Muscle layer of duodenum (tissue), 2 donors: ENCODE results near the gene CLEC4F.

Source experiments
- H3K27ac ChIP-seq: one replicate; pipeline ENCODE4 v1.7.0; 2013; ENCODE audit warnings: mild to moderate bottlenecking, low read length
- H3K27me3 ChIP-seq: one replicate; pipeline ENCODE4 v1.7.0; 2013; ENCODE audit warnings: low read depth, mild to moderate bottlenecking, control low read depth, low read length
- H3K36me3 ChIP-seq, 2 donors: one replicate each; pipeline ENCODE4 v1.7.0; 2013; ENCODE audit warnings: low read length in 2 of 2, control low read depth in 1 of 2, mild to moderate bottlenecking in 1 of 2; ENCODE audit not compliant: insufficient read depth in 2 of 2, control insufficient read depth in 1 of 2
- H3K4me1 ChIP-seq, 2 donors: one replicate each; pipeline ENCODE4 v1.7.0; 2013; ENCODE audit warnings: low read length in 2 of 2, mild to moderate bottlenecking in 2 of 2, control low read depth in 1 of 2, moderate library complexity in 1 of 2; ENCODE audit not compliant: insufficient read depth in 2 of 2, control insufficient read depth in 1 of 2
- H3K4me3 ChIP-seq, 2 donors: one replicate each; pipeline ENCODE4 v1.7.0; 2013; ENCODE audit warnings: low read length in 2 of 2, low read depth in 1 of 2, mild to moderate bottlenecking in 1 of 2
- H3K9me3 ChIP-seq, 2 donors: one replicate each; pipeline ENCODE4 v1.7.0; 2013; ENCODE audit warnings: low read length in 2 of 2, control low read depth in 1 of 2, mild to moderate bottlenecking in 1 of 2; ENCODE audit not compliant: control insufficient read depth in 1 of 2
- donor health status: healthy.

The CLEC4F gene

GRCh38 chr2:70823249-70823648 lies 2.9 kb upstream of the CLEC4F start:
- H3K36me3 ChIP-seq = no peaks in the 10 kb centered on the region
- no peak overlapping the region for H3K4me3 ChIP-seq
- H3K4me1 ChIP-seq = no peaks in the 10 kb centered on the region
- H3K27ac ChIP-seq = no peak overlapping the region
- no peaks in the 10 kb centered on the region for H3K27me3 ChIP-seq
- H3K9me3 ChIP-seq = no peaks in the 10 kb centered on the region

GRCh38 chr2:70822843-70823242 lies 2.4 kb upstream of the CLEC4F start:
- H3K4me1 ChIP-seq = no peaks in the 10 kb centered on the region
- H3K4me3 ChIP-seq = no peak overlapping the region
- H3K9me3 ChIP-seq = no peaks in the 10 kb centered on the region
- no peaks in the 10 kb centered on the region for H3K27me3 ChIP-seq
- H3K27ac ChIP-seq = no peak overlapping the region
- H3K36me3 ChIP-seq = no peaks in the 10 kb centered on the region

GRCh38 chr2:70817284-70817954 lies 3.0 kb downstream of the CLEC4F start:
- H3K27me3 ChIP-seq = no peaks in the 10 kb centered on the region

GRCh38 chr2:70816726-70817125 lies 3.7 kb downstream of the CLEC4F start:
- Histone ChIP-seq H3K4me1 (no peaks in the 10 kb centered on the region), H3K27me3 (no peaks in the 10 kb centered on the region), H3K9me3 (no peaks in the 10 kb centered on the region), H3K27ac (no peak overlapping the region), H3K4me3 (no peak overlapping the region), H3K36me3 (no peaks in the 10 kb centered on the region)

More at GRCh38 chr2:70817284-70817954, 3.0 kb downstream of the CLEC4F start:
- Histone ChIP-seq H3K4me1 (no peaks in the 10 kb centered on the region), H3K9me3 (no peaks in the 10 kb centered on the region), H3K4me3 (no peak overlapping the region), H3K36me3 (no peaks in the 10 kb centered on the region), H3K27ac (no peak overlapping the region)

GRCh38 chr2:70808983-70809958 lies 11.1 kb downstream of the CLEC4F start:
- no peak overlapping the region for H3K4me3 ChIP-seq
- H3K27me3 ChIP-seq = no peaks in the 10 kb centered on the region
- H3K36me3 ChIP-seq = no peaks in the 10 kb centered on the region
- no peaks in the 10 kb centered on the region for H3K4me1 ChIP-seq
- H3K9me3 ChIP-seq = no peaks in the 10 kb centered on the region
- H3K27ac ChIP-seq = no peak overlapping the region

- Histone ChIP-seq H3K27me3 (no peaks in the 10 kb centered on the region), H3K27ac (no peak overlapping the region), H3K4me1 (no peaks in the 10 kb centered on the region), H3K36me3 (no peaks in the 10 kb centered on the region), H3K4me3 (no peak overlapping the region), H3K9me3 (no peaks in the 10 kb centered on the region)
Observed at GRCh38 chr2:70807828-70808118, 12.6 kb downstream of the CLEC4F start.

- H3K9me3 ChIP-seq = no peaks in the 10 kb centered on the region
- no peak overlapping the region for H3K27ac ChIP-seq
- no peaks in the 10 kb centered on the region for H3K27me3 ChIP-seq
- no peaks in the 10 kb centered on the region for H3K36me3 ChIP-seq
- no peak overlapping the region for H3K4me3 ChIP-seq
- no peaks in the 10 kb centered on the region for H3K4me1 ChIP-seq
Observed at GRCh38 chr2:70807102-70807827, 13.1 kb downstream of the CLEC4F start.

- Histone ChIP-seq H3K27me3 (no peaks in the 10 kb centered on the region), H3K36me3 (no peaks in the 10 kb centered on the region), H3K4me1 (no peaks in the 10 kb centered on the region), H3K9me3 (no peaks in the 10 kb centered on the region), H3K27ac (no peak overlapping the region), H3K4me3 (no peak overlapping the region)
Observed at GRCh38 chr2:70806620-70807019, 13.8 kb downstream of the CLEC4F start.

GRCh38 chr2:70806013-70806412 lies 14.4 kb downstream of the CLEC4F start:
- Histone ChIP-seq H3K27ac (no peak overlapping the region), H3K4me1 (no peaks in the 10 kb centered on the region), H3K4me3 (no peak overlapping the region), H3K27me3 (no peaks in the 10 kb centered on the region), H3K9me3 (peaks cover 0 to 2% of the 10 kb centered on the region in 2 donors), H3K36me3 (no peaks in the 10 kb centered on the region)

GRCh38 chr2:70801607-70802263 lies 18.7 kb downstream of the CLEC4F start:
- Histone ChIP-seq H3K27ac (no peak overlapping the region), H3K36me3 (no peaks in the 10 kb centered on the region), H3K4me1 (no peaks in the 10 kb centered on the region), H3K9me3 (peaks cover 0 to 7% of the 10 kb centered on the region in 2 donors), H3K27me3 (no peaks in the 10 kb centered on the region), H3K4me3 (no peak overlapping the region)

- Histone ChIP-seq H3K36me3 (no peaks in the 10 kb centered on the region), H3K9me3 (peaks cover 0 to 7% of the 10 kb centered on the region in 2 donors), H3K27ac (no peak overlapping the region), H3K4me3 (no peak overlapping the region), H3K4me1 (no peaks in the 10 kb centered on the region), H3K27me3 (no peaks in the 10 kb centered on the region)
Observed at GRCh38 chr2:70799706-70800105, 20.7 kb downstream of the CLEC4F start.
